NK-92 treated with Interleukin-12 subunit alpha and Interleukin-12 subunit beta, amount 100 ng/mL, for 24 hours (cell line): Measurements from ENCODE around the gene RELCH.

Experiments
- DNase-seq: peaks from one replicate; lab custom pipeline; 2025; lab: John Stamatoyannopoulos, UW

RELCH gene

DNA sequence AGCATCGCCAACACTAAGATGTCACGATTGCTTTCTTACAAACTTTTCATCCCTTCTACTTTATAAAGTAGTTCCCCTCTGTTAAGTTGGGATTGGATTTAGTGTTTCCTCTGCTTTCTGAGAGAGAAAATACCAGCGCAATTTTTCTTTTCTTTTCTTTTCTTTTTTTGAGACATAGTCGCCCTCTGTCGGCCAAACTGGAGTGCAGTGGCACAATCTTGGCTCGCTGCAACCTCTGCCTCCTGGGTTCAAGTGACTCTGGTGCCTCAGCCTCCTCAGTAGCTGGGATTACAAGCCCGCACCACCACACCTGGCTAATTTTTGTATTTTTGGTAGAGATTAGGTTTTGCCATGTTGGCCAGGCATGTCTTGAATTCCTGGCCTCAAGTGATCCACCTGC, 9.0 kb downstream of the RELCH start:
- no peak for DNase-seq

DNA sequence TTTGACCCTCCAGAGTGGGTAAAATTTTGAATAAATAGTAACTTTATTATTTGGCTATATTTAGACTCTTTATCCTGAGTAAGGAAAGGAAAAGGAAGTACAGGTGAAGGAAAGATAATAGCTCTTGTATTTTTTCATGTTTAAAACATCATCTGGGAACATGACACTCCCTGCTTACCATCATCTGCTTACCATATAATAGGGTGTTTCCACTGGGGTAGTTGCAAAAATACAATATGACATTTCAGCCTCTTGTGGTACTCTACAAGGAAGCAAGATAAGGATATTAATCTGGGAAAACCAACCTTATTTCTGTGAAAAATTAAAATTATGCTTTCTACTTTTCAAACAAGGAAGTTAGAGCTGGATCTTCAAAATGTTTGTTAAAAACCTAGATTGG, 9.9 kb downstream of the RELCH start:
- no peak for DNase-seq

DNA sequence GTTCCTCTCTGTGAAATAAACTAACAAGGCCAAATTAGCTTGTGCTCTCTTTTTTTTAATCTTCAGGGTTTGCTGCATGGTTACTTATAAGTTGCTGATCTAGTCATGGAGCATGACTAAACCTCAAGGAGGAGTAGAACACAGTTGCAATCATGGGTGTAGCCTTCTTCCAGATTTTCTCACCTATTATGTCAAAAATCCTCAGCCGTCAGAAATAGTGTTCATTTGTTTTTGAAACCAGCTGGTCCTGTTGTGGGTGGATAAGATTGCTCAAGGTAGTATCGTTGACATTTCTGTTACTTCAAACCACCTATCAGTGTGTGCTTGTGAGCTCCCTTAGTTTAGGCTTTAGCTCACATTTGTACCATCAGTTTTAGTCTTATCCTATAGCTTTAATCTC, 11.2 kb downstream of the RELCH start:
- no peak for DNase-seq

DNA sequence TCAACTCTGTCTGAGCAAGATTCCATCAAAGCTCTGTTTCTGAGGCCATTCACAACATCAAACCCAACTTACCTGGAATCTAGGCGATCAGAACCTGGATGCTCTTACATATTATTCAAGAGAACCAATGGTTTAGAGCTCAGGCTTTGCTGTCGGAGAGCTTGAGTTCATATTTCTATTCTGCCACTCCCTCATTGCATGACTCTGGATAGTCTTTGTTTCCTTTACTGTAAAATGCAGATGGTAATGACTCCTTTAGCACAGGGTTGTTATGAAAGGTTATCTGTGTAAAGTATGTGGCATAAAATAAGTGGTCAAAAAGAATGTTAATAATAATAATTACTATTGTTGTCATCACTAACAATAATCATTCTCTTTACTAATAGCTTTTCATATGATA, 12.6 kb downstream of the RELCH start:
- no peak for DNase-seq

DNA sequence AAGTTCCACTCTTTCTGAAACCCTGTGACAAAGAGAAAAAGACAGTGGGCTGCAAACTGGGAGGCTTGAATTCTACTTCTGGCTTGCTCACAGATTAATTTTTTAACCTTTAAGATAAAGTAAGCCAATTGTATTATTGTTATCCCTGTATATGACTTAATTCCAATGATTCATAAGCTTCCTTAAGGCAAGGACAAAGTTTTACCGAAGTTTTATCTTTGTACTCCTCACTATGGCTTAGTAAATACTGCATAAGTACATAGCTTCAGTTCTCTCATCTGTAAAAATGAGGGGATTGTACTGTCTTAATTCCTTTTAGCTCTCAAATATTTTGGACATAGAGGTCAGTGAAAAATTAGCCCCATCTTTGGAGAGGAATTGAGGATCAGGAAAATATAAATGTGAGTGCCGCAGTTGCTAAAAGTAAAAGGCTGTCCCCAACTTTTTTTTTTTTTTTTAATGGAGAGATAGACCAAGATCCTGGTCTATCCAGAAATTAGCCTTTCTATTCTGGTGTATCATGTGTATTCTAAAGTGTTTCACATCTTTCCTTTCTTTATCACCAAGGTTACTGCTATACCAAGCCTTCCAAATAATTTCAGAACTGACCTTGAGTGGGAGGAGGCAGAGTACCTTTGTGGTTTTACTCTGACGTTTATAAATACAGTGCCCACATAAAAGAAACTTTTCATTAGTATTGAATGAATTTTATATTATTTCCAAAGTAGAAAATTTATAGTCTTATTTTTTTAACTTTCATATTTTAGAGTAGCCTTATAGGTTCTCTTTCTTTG, 13.3 kb downstream of the RELCH start:
- no peak for DNase-seq

DNA sequence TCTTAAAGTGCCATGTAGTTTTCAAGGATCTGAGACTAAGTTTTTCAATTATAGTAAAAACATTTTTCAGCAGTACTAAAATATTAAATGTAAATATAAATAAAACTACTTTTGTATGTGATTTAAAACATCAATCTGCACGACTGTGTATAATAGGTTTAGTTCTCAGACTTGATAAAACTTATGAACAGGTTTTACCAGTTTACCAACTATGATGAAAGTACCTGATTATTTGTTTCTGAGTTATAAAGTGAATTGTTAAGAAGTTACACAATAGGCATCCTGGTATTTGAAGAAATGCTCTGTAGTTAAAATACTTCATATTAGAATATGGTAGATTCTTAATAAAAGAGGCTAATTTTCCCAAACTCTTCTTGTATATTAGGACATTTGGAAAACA, 14.8 kb downstream of the RELCH start:
- DNase-seq: no peak

DNA sequence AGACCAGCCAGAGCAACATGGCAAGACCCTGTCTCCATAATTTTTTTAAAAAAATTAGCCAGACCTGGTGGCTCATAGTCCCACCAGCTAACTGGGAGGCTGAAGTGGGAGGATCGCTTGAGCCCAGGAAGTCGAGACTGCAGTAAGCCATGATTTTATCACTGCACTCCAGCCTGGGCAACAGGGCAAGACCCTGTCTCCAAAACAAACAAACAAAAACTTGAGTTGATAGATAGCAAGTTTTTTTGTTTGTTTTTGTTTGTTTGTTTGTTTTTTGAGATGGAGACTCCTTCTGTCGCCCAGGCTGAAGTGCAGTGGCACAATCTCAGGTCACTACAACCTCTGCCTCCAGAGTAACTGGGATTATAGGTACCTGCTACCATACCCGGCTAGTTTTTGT, 18.8 kb downstream of the RELCH start:
- DNase-seq: no peak

DNA sequence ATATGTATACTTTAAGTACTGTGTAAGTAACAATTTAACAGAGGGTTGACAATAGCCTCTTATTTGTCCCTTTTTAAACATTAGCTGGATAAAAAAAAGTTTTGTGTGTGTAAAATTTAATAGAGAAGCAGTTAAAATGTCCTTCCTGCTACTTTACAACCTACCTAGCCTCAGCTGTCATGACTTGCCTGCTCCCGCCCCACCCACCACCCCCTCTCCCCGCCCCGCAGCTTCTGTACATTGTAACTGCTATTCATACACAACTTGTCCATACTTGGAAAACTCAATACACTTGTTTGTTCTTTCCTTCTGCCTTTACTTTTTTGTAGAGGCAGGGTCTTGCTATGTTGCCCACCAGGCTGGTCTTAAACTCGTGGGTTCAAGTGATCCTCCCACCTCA, 19.5 kb downstream of the RELCH start:
- no peak for DNase-seq

DNA sequence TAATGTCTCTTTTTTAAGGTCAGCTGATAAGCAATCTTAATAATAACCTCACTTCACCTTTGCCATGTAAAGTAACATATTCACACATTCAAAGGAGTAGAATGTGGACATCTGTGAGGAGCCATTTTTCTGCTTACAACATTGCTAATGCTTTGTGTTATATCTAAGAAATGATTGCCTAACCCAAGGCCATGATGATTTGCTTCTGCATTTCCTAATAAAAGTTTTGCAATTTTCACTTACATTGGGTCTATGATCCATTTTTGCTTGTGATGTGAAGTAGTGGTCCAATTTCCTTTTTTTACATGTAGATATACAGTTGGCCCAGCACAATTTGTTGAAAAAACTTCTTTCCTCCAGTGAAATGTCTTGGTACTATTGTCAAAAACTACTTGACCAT, 22.0 kb downstream of the RELCH start:
- DNase-seq: no peak

DNA sequence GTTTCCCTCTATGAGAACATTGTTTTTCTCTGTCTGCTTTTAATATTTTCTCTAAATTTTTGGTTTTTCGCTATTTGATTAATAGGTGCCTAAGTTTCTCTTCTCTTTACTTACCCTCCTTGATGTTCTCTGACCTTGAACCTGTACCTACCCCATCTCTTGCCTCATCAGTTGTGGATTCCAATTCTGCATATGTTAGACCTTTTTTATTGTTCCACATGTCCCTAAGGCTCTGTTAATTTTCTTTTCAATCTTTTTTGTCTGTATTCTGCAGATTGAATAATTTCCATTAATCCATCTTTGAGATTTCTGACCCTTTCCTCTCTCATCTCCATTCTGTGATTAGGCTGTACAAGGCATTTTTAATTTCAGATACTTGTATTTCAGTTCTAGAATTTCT, 23.1 kb downstream of the RELCH start:
- DNase-seq: no peak

DNA sequence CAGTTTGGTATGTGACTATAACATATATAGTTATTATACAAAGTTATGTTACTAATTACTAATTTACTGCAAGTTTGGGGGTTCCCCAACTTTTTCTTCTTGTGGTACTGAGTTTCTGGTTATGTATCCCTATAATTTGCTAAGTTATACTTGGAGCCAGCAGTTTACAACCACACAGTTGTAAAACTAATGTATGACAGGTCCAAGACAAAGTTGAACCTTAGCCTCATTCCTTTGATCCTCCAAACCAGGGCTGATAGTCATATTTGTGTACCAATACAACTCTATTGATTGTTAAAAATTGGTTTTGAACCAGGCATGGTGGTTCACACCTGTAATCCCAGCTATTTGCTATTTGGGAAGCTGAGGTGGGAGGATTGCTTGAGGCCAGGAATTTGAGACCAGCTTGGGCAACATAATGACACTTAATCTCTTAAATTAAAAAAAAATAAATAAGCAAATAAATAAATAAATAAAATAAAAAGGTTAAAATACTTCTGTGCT, 24.3 kb downstream of the RELCH start:
- no peak for DNase-seq

DNA sequence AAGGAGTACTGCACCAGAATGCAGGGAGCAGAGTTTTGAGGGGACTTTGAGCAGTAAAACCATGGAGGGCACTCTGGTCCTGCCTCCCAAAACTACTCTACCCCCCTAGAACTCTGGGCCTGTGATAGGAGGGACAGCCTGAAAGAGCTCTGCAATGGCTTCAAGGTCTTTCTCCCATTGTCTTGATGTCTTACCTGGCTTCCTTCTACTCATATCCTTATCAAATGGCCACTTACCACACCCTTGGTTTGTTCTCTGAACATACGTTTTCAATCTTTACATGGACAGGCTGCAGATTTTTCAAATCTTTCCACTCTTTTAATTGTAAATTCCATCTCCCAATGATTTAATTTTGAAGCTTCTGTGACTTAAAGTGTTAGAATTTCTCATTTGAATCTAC, 27.7 kb downstream of the RELCH start:
- DNase-seq: no peak

DNA sequence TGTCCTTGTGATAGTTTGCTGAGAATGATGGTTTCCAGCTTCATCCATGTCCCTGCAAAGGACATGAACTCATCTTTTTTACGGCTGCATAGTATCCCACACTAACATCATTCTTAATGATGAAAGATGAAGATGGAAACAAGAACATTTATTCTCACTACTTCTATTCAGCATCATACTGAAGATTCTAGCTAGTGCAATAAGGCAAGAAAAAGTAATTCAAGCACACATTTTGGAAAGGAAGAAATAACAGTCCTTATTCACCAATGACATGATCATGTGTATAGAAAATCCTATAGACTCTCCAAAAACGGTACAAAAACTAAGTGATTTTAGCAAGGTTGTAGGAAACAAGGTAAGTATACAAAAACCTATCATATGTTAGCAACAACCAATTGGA, 37.2 kb downstream of the RELCH start:
- DNase-seq: no peak

DNA sequence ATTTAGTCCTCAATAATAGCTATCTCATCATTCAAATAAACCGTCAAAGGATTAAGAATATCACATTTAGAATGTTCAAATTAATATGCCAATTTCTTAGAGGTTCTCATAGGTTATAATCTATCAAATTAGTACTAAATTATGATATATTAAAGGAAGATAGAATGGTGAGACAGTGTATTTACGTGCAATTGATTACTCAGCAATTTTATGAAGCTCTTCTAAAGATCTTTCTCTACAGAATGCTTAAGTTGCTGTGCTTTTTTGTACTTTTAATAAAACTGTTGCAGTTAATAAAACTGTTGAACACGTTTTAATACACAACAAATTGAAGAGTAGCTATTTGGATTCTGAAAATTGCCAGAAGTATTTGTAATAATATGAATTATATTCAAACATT, 39.0 kb downstream of the RELCH start:
- no peak for DNase-seq

DNA sequence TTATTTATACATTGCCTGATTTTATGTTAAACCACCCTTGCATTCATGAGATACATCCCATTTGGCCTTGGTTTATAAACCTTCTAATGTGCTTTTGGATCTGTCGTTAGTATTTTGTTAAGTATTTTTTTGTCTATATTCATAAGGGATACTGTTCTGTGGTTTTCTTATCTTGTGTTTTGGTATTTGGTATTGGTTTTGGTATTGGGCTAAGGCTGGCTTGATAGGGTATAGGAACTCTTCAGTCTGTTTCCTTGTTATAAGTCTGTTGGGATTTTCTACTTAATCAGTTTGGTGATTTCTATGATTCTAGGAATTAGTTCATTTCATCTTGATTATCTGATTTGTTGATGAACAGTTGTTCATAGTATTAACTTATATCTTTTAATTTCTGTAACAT, 49.2 kb downstream of the RELCH start:
- no peak for DNase-seq

DNA sequence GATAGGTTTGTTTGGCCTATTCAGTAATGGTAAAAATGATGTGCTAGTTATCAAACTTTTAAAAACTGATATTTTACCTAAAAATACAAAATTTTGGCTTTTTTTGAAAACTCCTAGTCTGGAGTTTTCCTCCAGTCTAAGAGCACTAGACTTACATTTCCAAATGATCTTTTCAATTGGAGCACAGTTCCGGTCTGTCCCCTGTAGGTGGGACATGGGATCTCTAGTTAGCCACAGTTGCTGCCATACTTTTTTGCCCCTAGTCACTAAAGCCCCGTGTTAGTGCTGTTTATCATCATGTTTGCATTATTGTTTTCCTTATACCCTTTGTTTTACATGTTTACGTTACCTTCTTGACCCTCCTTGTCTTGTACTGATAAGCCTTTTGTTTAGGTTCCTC, 52.4 kb downstream of the RELCH start:
- no peak for DNase-seq

DNA sequence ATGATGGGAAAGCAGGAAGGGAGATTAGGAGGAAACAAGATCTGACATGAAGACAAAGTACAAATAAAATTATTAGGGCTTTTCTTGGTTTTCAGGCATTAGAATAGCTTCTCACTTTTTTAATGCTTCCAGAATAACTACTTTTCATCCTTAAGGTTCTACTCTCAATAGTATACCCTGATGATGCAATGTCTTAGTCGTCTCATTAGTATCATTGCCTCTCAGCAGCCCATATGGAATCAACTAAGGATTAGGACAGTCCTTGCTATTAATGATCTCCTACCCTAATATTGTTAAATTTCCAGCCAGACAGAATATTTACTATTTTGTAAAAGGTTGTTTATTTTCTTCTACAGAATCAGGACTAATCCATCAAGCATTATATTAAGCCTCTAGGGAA, 55.9 kb downstream of the RELCH start:
- no peak for DNase-seq

DNA sequence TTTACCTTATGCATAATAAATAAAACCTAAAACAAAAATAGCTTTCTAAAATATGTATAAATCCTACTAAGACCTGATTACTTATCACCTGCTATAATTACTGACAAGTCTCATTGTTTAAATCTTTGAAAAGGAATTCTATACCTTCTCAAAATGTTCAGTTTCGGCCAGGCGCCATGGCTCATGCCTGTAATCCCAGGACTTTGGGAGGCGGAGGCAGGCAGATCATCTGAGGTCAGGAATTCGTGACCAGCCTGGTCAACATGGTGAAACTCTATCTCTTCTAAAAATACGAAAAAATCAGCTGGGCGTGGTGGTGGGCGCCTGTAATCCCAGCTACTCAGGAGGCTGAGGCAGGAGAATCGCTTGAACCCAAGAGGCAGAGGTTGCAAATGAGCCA, 58.1 kb downstream of the RELCH start:
- DNase-seq: no peak

DNA sequence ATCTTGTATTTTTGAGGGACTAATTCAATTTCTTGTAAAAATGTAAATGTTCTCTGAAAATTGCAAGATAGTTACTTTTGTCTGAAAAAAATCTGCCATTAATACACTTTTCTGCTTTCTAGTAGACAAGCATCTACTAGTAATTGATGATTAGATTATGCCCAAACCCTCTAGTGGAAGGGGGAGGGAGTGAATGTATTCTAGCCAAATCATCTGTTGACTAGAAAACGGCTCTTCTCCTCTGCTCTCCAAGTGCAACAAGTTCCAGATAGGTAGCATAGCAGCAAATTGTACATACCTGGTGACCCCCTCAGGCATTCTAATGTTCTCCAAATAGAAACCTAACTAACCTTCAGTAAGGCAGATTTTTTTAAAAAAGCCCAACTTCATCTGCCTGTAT, 58.6 kb downstream of the RELCH start:
- no peak for DNase-seq

DNA sequence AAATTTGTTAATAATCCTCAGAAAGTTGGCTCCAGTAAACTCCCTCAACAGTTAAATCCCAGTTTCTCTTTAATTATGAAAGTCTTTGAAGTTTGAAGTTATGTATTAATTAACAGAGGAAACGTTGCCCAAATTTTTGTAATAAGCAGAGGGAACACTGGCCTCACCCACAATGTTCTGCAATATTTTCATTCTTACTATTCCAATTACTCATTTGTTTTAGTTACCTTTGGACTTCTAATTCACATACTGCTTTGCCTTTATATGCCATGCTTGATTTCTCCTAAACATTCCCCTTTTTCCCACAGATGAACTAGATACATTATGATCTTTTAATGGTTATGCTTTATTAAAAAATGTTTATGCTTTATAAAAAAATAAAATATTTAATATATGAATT, 61.3 kb downstream of the RELCH start:
- no peak for DNase-seq

DNA sequence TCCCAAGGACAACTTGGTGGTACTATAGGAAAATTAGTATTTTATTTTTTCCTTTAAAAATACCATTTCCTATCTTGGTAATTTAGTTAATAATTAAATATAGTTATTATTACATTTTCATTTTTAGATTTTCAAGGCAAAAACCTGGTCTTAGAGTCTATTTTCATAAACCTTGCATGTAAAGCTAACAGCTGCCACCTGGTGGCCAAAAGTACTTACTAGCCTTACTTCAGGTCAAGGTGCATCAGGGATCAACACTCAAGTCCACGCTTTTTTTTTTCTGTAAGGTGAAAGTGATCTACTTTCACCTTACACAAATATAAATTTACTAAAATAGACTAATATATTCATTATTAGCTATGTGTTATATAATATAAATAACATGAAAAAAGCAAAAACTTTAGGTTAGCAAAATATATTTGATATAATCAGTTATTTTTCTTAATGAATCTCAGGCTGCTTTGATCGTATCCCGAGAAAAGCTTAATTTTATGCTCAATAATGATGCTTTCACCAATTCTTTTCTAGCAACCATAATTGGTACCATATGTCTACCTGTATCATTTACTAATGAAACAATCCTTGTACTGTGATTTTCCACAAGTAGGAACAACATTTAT, 62.5 kb downstream of the RELCH start:
- DNase-seq: peak; percentile 15

DNA sequence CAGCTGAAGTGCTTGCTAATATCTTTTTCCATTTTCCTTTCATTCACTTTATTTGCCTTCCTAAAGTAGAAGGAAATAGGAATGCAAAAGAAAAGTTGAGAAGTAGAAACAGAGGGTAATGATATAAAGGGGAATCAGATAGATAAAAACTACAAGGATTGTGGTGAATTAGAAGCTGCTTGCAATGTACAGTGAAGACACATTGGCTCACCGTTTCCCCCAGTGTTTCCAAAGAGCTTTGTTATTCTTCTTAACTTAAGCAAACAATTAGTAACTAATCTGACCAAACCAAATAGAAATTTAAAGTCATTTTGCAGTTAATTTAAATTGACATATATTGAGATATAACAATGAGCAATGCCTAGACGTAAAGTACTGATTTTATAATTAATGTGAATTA, 63.4 kb downstream of the RELCH start:
- DNase-seq: no peak

DNA sequence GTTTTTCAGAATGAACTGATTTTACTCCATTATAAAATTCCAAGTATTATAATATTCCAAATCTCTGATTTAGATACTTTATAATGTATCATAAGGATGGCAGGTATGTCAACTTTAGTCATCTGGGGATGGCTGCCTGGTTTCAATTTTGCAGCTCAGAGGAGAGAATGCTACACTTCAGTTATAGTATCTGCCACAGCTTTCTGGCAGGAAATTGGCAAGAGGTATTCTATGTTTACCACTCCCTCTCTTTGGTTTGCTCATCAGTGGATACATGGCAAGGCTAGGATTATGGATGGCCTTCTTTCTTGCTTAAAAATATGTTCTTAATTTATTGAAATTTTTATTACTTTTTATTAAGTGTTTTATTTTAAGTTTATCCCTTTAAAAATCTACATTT, 71.0 kb downstream of the RELCH start:
- no peak for DNase-seq

DNA sequence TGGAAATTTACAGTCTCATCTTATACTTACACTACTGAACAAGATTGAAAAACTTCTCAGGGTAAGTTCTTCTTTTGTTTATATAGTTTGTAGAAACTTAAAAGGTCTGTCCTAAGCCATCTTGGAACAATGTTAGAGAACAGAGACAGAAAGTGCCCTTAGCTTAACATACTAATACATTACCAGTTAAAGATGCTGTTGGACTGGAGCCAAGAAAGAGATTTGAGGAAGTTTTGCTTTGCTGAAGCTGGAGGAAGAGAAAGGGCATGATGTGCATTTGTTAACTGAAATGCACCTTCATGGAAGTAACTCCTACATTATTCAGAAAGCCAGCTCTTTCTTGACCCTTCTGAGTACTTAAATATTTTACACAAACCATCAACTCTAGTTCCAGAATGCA, 71.6 kb downstream of the RELCH start:
- DNase-seq: no peak
